HCT116 (cell line): Measurements from ENCODE around the gene SH3BP1.

Experiments
- CEBPB ChIP-seq: IDR thresholded peaks from 2 replicates; pipeline ENCODE4 v1.6.1; 2012; ENCODE audit warnings: low read depth
- JUND ChIP-seq: IDR thresholded peaks from 2 replicates; pipeline ENCODE4 v1.6.1; 2012
- MAX ChIP-seq: IDR thresholded peaks from 2 replicates; pipeline ENCODE4 v1.6.1; 2012
- POLR2A ChIP-seq: IDR thresholded peaks from 2 replicates; pipeline ENCODE4 v1.7.0; 2011; ENCODE audit warnings: borderline replicate concordance; ENCODE audit not compliant: insufficient read depth, insufficient read length; ENCODE audit errors: extremely low read depth
- SRF ChIP-seq: IDR thresholded peaks from 2 replicates; pipeline ENCODE4 v1.6.1; 2012; ENCODE audit warnings: low read depth
- TF ChIP-seq, protein P1 (sequence below), 3 experiments: fragments of 200-600 bp in 1 of 3; sonication (generic) in 1 of 3; IDR thresholded peaks in 2 of 3; conservative IDR thresholded peaks in 1 of 3; 2 replicates each; pipeline ENCODE4 v1.5.1; 2012 to 2017; ENCODE audit warnings: low read depth in 2 of 3, low read length in 2 of 3, antibody characterized with exemption in 1 of 3, borderline replicate concordance in 1 of 3, control low read depth in 1 of 3, mild to moderate bottlenecking in 1 of 3, mixed read lengths in 1 of 3, mixed run types in 1 of 3, moderate library complexity in 1 of 3; ENCODE audit not compliant: insufficient read depth in 1 of 3

GRCh38 chr22:37626556-37627075, 12.9 kb upstream of the SH3BP1 start:
- TF ChIP-seq POLR2A (no peak), SRF (no peak), CEBPB (no peak), JUND (no peak), MAX (no peak)
- TF ChIP-seq, protein P1, sequence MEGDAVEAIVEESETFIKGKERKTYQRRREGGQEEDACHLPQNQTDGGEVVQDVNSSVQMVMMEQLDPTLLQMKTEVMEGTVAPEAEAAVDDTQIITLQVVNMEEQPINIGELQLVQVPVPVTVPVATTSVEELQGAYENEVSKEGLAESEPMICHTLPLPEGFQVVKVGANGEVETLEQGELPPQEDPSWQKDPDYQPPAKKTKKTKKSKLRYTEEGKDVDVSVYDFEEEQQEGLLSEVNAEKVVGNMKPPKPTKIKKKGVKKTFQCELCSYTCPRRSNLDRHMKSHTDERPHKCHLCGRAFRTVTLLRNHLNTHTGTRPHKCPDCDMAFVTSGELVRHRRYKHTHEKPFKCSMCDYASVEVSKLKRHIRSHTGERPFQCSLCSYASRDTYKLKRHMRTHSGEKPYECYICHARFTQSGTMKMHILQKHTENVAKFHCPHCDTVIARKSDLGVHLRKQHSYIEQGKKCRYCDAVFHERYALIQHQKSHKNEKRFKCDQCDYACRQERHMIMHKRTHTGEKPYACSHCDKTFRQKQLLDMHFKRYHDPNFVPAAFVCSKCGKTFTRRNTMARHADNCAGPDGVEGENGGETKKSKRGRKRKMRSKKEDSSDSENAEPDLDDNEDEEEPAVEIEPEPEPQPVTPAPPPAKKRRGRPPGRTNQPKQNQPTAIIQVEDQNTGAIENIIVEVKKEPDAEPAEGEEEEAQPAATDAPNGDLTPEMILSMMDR (IDR thresholded peaks at IDR 0.05 in 2 of 3, conservative IDR thresholded peaks at IDR 0.05 in 1 of 3; ENCODE audit: borderline replicate concordance in 1 of 3, insufficient read depth in 1 of 3, low read depth in 2 of 3, low read length in 2 of 3), result no peak
